SK-N-SH (cell line): ENCODE data around the gene TRIM29. TPM values are rescaled to one million over a fixed set of nuclear protein-coding genes. Genes with fewer than 3 reads are reported as not detected.

Experiments
- CTCF ChIA-PET: fragments of 300-600, 350-600 bp; formaldehyde crosslinking; extraction: SDS; loops from one replicate; lab custom pipeline; 2021; lab: Yijun Ruan, JAX
- POLR2A ChIA-PET: fragments of 350-600 bp; sonication (Branson Sonifier 250); formaldehyde crosslinking; extraction: SDS; loops from one replicate; lab custom pipeline; 2020; ENCODE audit warnings: antibody characterized with exemption, inconsistent platforms; lab: Yijun Ruan, JAX
- DNase-seq: peaks from one replicate; pipeline ENCODE4 v3.0.0; 2012
- H2AFZ ChIP-seq: fragments of 200-600 bp; sonication (generic); 2 replicates; pipeline ENCODE4 v1.8.1; 2016; ENCODE audit warnings: antibody characterized with exemption, mild to moderate bottlenecking, low read depth
- H3F3A ChIP-seq: fragments of 200-600 bp; sonication (generic); replicated peaks from 2 replicates; pipeline ENCODE3; 2016; ENCODE audit warnings: antibody characterized with exemption, mild to moderate bottlenecking; ENCODE audit not compliant: insufficient read depth
- H3K27ac ChIP-seq, 2 experiments: fragments of 200-500 bp in 1 of 2; fragments of 200-600 bp in 1 of 2; sonication (Bioruptor generic) in 1 of 2; sonication (generic), shearing (Covaris generic) in 1 of 2; 2 replicates each; pipeline versions ENCODE4 v1.5.1 to v1.6.1; 2014 to 2016; ENCODE audit warnings: low read depth in 2 of 2, inconsistent platforms in 1 of 2, low read length in 1 of 2, mild to moderate bottlenecking in 1 of 2, mixed read lengths in 1 of 2
- H3K27me3 ChIP-seq: fragments of 200-600 bp; sonication (generic), shearing (Covaris generic); 2 replicates; pipeline ENCODE4 v1.6.1; 2016; ENCODE audit warnings: mixed run types; ENCODE audit not compliant: insufficient read depth
- H3K36me3 ChIP-seq, 2 experiments: fragments of 200-500 bp in 1 of 2; fragments of 200-600 bp in 1 of 2; sonication (Bioruptor generic) in 1 of 2; sonication (generic) in 1 of 2; replicated peaks in 1 of 2; 2 replicates each; pipeline versions ENCODE3 to v1.5.1; 2014 to 2016; ENCODE audit warnings: low read length in 1 of 2, mild to moderate bottlenecking in 1 of 2; ENCODE audit not compliant: insufficient read depth in 2 of 2, control insufficient read depth in 1 of 2
- H3K4me1 ChIP-seq, 2 experiments: fragments of 200-500 bp in 1 of 2; fragments of 200-600 bp in 1 of 2; sonication (Bioruptor generic) in 1 of 2; sonication (generic), shearing (Covaris generic) in 1 of 2; 2 replicates each; pipeline versions ENCODE4 v1.5.1 to v1.6.1; 2014 to 2016; ENCODE audit warnings: low read depth in 1 of 2, low read length in 1 of 2, mixed run types in 1 of 2; ENCODE audit not compliant: insufficient read depth in 2 of 2, control insufficient read depth in 1 of 2
- H3K4me2 ChIP-seq: fragments of 200-600 bp; sonication (generic), shearing (Covaris generic); 2 replicates; pipeline ENCODE4 v1.6.1; 2017; ENCODE audit warnings: mixed run types
- H3K4me3 ChIP-seq, 2 experiments: fragments of 200-500 bp in 1 of 2; fragments of 200-600 bp in 1 of 2; sonication (Bioruptor generic) in 1 of 2; sonication (generic), shearing (Covaris generic) in 1 of 2; 2 replicates each; pipeline versions ENCODE4 v1.5.1 to v1.8.1; 2014 to 2016; ENCODE audit warnings: low read depth in 2 of 2, inconsistent platforms in 1 of 2, low read length in 1 of 2, mild to moderate bottlenecking in 1 of 2, mixed read lengths in 1 of 2, moderate library complexity in 1 of 2
- H3K79me2 ChIP-seq: fragments of 200-600 bp; sonication (generic); 2 replicates; pipeline ENCODE4 v1.8.1; 2017; ENCODE audit warnings: mild to moderate bottlenecking; ENCODE audit not compliant: insufficient read depth
- H3K9ac ChIP-seq: fragments of 200-600 bp; sonication (generic); 2 replicates; pipeline ENCODE4 v1.6.1; 2017; ENCODE audit warnings: mixed run types
- H3K9me2 ChIP-seq: fragments of 200-600 bp; sonication (generic); 2 replicates; pipeline ENCODE4 v1.6.1; 2017; ENCODE audit warnings: mixed run types
- H3K9me3 ChIP-seq: fragments of 200-600 bp; sonication (generic); 2 replicates; pipeline ENCODE4 v1.6.1; 2017; ENCODE audit warnings: mixed run types, mild to moderate bottlenecking, moderate library complexity
- H4K20me1 ChIP-seq: fragments of 200-600 bp; sonication (generic); 2 replicates; pipeline ENCODE4 v1.6.1; 2017; ENCODE audit warnings: mild to moderate bottlenecking, mixed run types; ENCODE audit not compliant: insufficient read depth
- CHD2 ChIP-seq: fragments of 150-350 bp; IDR thresholded peaks from 2 replicates; pipeline ENCODE4 v1.6.1; 2018; ENCODE audit warnings: low read length; ENCODE audit not compliant: partially characterized antibody
- EP300 ChIP-seq, 2 experiments: IDR thresholded peaks; 2 replicates each; pipeline versions ENCODE4 v1.4.0 to v1.6.1; 2012; ENCODE audit warnings: borderline replicate concordance in 1 of 2, low read depth in 1 of 2, low read length in 1 of 2
- FOSL2 ChIP-seq: IDR thresholded peaks from 2 replicates; pipeline ENCODE4 v1.4.0; 2012; ENCODE audit warnings: low read depth, mild to moderate bottlenecking, moderate library complexity, borderline replicate concordance
- FOXM1 ChIP-seq: IDR thresholded peaks from 2 replicates; pipeline ENCODE4 v1.4.0; 2012; ENCODE audit warnings: low read depth, mild to moderate bottlenecking
- GABPA ChIP-seq: IDR thresholded peaks from 2 replicates; pipeline ENCODE4 v1.4.0; 2012; ENCODE audit warnings: low read depth, mild to moderate bottlenecking
- IRF3 ChIP-seq: fragments of 150-350 bp; IDR thresholded peaks from 2 replicates; pipeline ENCODE4 v1.6.1; 2016; ENCODE audit warnings: mild to moderate bottlenecking, low read depth, low read length
- NFIC ChIP-seq: IDR thresholded peaks from 2 replicates; pipeline ENCODE4 v1.4.0; 2012; ENCODE audit warnings: borderline replicate concordance
- RAD21 ChIP-seq: IDR thresholded peaks from 2 replicates; pipeline ENCODE4 v1.6.1; 2012; ENCODE audit warnings: mild to moderate bottlenecking, low read length
- REST ChIP-seq: IDR thresholded peaks from 2 replicates; pipeline ENCODE4 v1.6.1; 2012; ENCODE audit warnings: mild to moderate bottlenecking, low read depth, low read length, moderate library complexity
- RFX5 ChIP-seq: IDR thresholded peaks from 2 replicates; pipeline ENCODE4 v1.6.1; 2012; ENCODE audit warnings: mild to moderate bottlenecking, improper control_type of control experiment, low read length
- WGBS: methylation state at CpG from one replicate; pipeline ENCODE4 v1.1.6; 2017; ENCODE audit warnings: low lambda C conversion rate; 5-methylcytosine and 5-hydroxymethylcytosine counted together
- polyA plus RNA-seq, 3 experiments: library from polyadenylated mRNA; depleted of rRNA; stranded (reverse); fragments of >200 nt; gene quantifications; 2 replicates each; pipeline ENCODE4 v1.2.3, GENCODE V29; 2012
- TF ChIP-seq, protein P1 (sequence below): IDR thresholded peaks from 2 replicates; pipeline ENCODE4 v1.4.0; 2012; ENCODE audit warnings: low read depth, borderline replicate concordance
- TF ChIP-seq, protein P2 (sequence below): fragments of 200-600 bp; sonication (generic); IDR thresholded peaks from 2 replicates; pipeline ENCODE4 v1.6.1; 2017; ENCODE audit warnings: antibody characterized with exemption, mild to moderate bottlenecking, moderate library complexity

TRIM29 gene
- polyA plus RNA-seq, 1 of the 3 experiments (the other 2 are of a cell fraction): 0.03 TPM

DNA sequence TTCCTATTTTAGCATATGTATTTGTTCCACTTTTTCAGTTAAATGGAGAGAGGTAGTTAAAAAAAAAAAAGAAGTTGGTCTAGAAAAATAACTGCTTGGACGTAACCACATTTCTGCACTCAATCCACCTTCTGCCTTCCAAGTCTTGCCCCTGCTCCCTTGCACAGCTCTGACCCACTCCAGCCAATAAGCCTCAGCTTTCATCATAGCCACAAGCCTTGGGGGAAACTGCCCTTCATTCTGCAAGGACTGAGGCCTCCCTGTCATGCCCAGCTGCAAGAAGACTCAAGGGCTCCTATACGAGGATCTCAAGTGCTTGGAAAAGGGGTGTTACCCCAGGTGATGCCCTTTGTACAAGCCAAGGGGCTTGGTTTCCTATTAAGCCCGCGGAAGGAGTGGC lies 37.0 kb upstream of the TRIM29 start:
- no peaks in the 10 kb centered on the region for H3K79me2 ChIP-seq
- H3K4me1 ChIP-seq: peaks cover 0 to 13% of the 10 kb centered on the region in 2 experiments; a peak in 1 of 4 replicates
- TF ChIP-seq RFX5 (no peak), FOXM1 (no peak), NFIC (no peak), REST (no peak), IRF3 (no peak), EP300 (IDR thresholded peaks at IDR 0.05; ENCODE audit: borderline replicate concordance in 1 of 2, low read depth in 1 of 2, low read length in 1 of 2) (no peak), GABPA (no peak), CHD2 (no peak), RAD21 (no peak), FOSL2 (no peak)
- TF ChIP-seq, protein P1, sequence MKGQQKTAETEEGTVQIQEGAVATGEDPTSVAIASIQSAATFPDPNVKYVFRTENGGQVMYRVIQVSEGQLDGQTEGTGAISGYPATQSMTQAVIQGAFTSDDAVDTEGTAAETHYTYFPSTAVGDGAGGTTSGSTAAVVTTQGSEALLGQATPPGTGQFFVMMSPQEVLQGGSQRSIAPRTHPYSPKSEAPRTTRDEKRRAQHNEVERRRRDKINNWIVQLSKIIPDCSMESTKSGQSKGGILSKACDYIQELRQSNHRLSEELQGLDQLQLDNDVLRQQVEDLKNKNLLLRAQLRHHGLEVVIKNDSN: no peak
- TF ChIP-seq, protein P2, sequence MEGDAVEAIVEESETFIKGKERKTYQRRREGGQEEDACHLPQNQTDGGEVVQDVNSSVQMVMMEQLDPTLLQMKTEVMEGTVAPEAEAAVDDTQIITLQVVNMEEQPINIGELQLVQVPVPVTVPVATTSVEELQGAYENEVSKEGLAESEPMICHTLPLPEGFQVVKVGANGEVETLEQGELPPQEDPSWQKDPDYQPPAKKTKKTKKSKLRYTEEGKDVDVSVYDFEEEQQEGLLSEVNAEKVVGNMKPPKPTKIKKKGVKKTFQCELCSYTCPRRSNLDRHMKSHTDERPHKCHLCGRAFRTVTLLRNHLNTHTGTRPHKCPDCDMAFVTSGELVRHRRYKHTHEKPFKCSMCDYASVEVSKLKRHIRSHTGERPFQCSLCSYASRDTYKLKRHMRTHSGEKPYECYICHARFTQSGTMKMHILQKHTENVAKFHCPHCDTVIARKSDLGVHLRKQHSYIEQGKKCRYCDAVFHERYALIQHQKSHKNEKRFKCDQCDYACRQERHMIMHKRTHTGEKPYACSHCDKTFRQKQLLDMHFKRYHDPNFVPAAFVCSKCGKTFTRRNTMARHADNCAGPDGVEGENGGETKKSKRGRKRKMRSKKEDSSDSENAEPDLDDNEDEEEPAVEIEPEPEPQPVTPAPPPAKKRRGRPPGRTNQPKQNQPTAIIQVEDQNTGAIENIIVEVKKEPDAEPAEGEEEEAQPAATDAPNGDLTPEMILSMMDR: no peak
- no peaks in the 10 kb centered on the region for H4K20me1 ChIP-seq
- POLR2A ChIA-PET: no interaction called here
- H3K36me3 ChIP-seq: no peaks in the 10 kb centered on the region
- H3K27ac ChIP-seq: no peak overlapping the region
- H3K4me3 ChIP-seq: no peak overlapping the region
- H3K9ac ChIP-seq: no peak overlapping the region
- H3K9me3 ChIP-seq: no peaks in the 10 kb centered on the region
- no peaks in the 10 kb centered on the region for H3K9me2 ChIP-seq
- 56% methylated on average over 4 of the region's 4 CpGs for WGBS
- peaks cover 25% of the 10 kb centered on the region; the same call in 1 of the 2 replicates for H3K27me3 ChIP-seq
- H3K4me2 ChIP-seq: no peak overlapping the region
- no peak overlapping the region for H2AFZ ChIP-seq
- CTCF ChIA-PET: interaction anchor here (4.4 to 12.7 kb wide), 3 partner anchors 11 to 125 kb away, joined by 33 to 400 read pairs (median 189); no protein-coding TSS in a partner anchor
- DNase-seq: no peak
- H3F3A ChIP-seq: no peaks in the 10 kb centered on the region
